NCI-H82 treated with DMSO at 0.1 percent for 48 hours (cell line): ENCODE results near the gene ADCY4.

Experiments
- DNase-seq: peaks from one replicate; lab custom pipeline; 2025; ENCODE audit not compliant: unreplicated experiment; lab: John Stamatoyannopoulos, UW

The ADCY4 gene

GRCh38 chr14:24317141-24317928 lies 17.5 kb downstream of the ADCY4 start:
- DNase-seq: no peak

- DNase-seq: no peak
Measured at GRCh38 chr14:24316597-24316950, 18.3 kb downstream of the ADCY4 start.

- DNase-seq: no peak
Measured at GRCh38 chr14:24315807-24316596, 18.9 kb downstream of the ADCY4 start.

GRCh38 chr14:24315243-24315806 lies 19.5 kb downstream of the ADCY4 start:
- DNase-seq: no peak

GRCh38 chr14:24314377-24315193 lies 20.3 kb downstream of the ADCY4 start:
- DNase-seq: no peak

- DNase-seq: no peak
Measured at GRCh38 chr14:24313913-24314312, 21.0 kb downstream of the ADCY4 start.

- no peak for DNase-seq
Measured at GRCh38 chr14:24312736-24313507, 21.9 kb downstream of the ADCY4 start.

- DNase-seq: no peak
Measured at GRCh38 chr14:24311837-24312615, 22.8 kb downstream of the ADCY4 start.

- DNase-seq: no peak
Measured at GRCh38 chr14:24310646-24311604, 23.9 kb downstream of the ADCY4 start, which contains the start of gene LTB4R. Gene LTB4R, plus strand, starts transcription at chr14:24311502. Its CDS starts 4,150 bp downstream, at chr14:24315652.

GRCh38 chr14:24310265-24310645 lies 24.6 kb downstream of the ADCY4 start:
- DNase-seq: no peak

- DNase-seq: no peak
Measured at GRCh38 chr14:24309538-24310264, 25.2 kb downstream of the ADCY4 start, which contains the start of gene LTB4R2. Gene LTB4R2, plus strand, starts transcription at chr14:24310140. Its CDS starts 525 bp downstream, at chr14:24310665.

- DNase-seq: no peak
Measured at GRCh38 chr14:24308342-24309124, 26.3 kb downstream of the ADCY4 start.

- DNase-seq: no peak
Measured at GRCh38 chr14:24307575-24308341, 27.1 kb downstream of the ADCY4 start, which contains the start of gene CIDEB. Gene CIDEB, minus strand, starts transcription at chr14:24307977. Its CDS starts 119 bp downstream, at chr14:24307858.

- no peak for DNase-seq
Measured at GRCh38 chr14:24307156-24307574, 27.7 kb downstream of the ADCY4 start.

- no peak for DNase-seq
Measured at GRCh38 chr14:24304019-24304387, 30.9 kb downstream of the ADCY4 start.
